ENCODE measurements around the gene MAN1B1. TPM values are rescaled to one million over a fixed set of nuclear protein-coding genes. Genes with fewer than 3 reads are reported as not detected.

MAN1B1 gene
- polyA plus RNA-seq, 6 donors from 2014 or later = 19.6 to 30.4 (median 24.3) TPM

DNA sequence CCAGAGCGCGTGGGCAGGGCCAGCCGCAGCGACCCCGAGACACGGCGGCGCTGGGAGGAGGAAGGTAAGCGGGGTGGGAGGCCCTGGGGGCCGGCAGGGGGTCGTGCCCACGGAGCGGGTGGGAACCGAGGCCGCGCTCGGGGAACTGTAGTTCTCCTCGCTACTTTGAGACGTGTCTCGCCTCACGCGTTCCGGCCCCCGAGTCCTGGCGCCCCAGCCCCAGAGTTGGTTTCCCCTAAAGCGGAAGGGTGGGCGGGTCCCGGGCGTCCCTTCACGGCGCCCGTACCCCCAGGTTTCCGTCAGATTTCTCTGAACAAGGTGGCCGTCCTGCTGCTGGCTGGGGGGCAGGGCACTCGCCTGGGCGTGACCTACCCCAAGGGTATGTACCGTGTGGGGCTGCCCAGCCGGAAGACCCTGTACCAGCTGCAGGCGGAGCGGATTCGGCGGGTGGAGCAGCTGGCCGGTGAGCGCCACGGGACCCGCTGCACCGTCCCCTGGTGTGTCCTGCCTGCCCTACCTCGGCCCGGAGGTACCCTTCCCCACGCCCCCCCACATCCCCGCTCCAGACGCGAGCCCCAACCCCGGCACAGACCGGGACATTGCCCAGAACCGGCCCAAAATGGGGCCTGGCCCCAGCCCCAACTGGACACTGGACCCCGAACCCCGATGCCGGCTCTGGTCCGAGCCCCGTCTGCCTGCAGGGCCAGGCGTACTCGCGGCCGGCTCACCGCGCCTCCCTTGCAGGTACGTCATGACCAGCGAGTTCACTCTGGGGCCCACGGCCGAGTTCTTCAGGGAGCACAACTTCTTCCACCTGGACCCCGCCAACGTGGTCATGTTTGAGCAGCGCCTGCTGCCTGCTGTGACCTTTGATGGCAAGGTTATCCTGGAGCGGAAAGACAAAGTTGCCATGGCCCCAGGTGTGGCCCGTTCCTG lies 8.8 kb upstream of the MAN1B1 start:
- Mint-ChIP-seq H3K27ac (peak overlapping the region in 5 of 6 donors; percentile 56 to 89 (median 80)), H3K36me3 (no peaks in the 10 kb centered on the region), H3K27me3 (no peaks in the 10 kb centered on the region), H3K9me3 (no peaks in the 10 kb centered on the region), H3K4me3 (peak overlapping the region; percentile 72 to 91 (median 78)), H3K4me1 (peaks cover 4 to 7% (median 4%) of the 10 kb centered on the region in 3 donors)
- DNase-seq (peak; percentile 57), ATAC-seq (ENCODE audit: low read depth in 2 of 2) (peak; percentile 48 to 56)

DNA sequence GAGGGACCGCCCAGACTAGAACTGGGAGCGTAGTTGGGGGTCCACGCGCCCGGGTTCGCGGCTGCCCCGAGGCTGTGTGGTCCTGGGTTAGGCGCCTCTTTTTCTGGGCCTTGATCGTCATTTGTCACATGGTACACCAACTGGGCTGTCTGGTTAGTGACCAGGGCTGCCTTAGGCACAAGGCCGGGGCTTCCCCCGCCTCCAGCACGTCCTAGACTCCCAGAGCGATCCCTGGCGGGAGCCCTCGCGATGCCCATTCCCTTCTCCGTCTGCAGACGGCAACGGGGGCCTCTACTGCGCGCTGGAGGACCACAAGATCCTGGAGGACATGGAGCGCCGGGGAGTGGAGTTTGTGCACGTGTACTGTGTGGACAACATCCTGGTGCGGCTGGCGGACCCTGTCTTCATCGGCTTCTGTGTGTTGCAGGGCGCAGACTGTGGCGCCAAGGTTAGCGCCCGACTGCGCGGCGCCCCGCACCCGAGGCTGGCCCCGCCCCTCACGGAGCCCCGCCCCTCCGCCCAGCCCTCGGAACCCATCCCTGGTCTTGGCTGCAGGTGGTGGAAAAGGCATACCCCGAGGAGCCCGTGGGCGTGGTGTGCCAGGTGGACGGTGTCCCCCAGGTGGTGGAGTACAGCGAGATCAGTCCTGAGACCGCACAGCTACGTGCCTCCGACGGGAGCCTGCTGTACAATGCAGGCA lies 7.9 kb upstream of the MAN1B1 start:
- Mint-ChIP-seq H3K4me3 (peak overlapping the region in 7 of 8 donors; percentile 56 to 91 (median 72)), H3K27me3 (no peaks in the 10 kb centered on the region), H3K27ac (peak overlapping the region in 2 of 6 donors; percentile 88 to 89), H3K36me3 (no peaks in the 10 kb centered on the region), H3K9me3 (no peaks in the 10 kb centered on the region), H3K4me1 (peaks cover 7 to 11% (median 10%) of the 10 kb centered on the region in 3 donors)
- DNase-seq = no peak
- ATAC-seq (ENCODE audit: low read depth in 2 of 2) = no peak

DNA sequence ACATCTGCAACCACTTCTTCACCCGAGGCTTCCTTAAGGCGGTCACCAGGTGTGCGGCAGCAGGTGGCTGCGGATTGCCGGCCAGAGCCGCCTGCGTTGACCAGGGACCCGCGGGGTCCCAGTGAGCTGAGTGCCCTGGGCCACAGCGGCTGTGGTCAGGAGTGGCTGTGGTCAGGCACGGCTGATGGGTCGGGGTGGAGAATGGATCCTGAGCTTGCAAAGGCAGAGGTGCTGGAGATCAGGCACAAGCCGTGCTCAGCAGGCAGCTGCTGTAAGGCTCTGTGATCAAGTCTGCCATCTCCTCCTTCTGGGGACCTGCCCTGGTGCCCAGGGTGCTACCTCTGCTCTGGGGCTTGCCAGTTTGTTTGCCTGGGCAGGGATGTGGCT lies 7.4 kb upstream of the MAN1B1 start:
- ATAC-seq (ENCODE audit: low read depth in 2 of 2) = no peak
- Mint-ChIP-seq H3K4me3 (peak overlapping the region in 6 of 8 donors; percentile 22 to 84 (median 72)), H3K9me3 (no peaks in the 10 kb centered on the region), H3K4me1 (peaks cover 7 to 12% (median 10%) of the 10 kb centered on the region in 3 donors), H3K36me3 (no peaks in the 10 kb centered on the region), H3K27me3 (no peaks in the 10 kb centered on the region), H3K27ac (peak overlapping the region in 2 of 6 donors; percentile 32 to 79)
- no peak for DNase-seq

DNA sequence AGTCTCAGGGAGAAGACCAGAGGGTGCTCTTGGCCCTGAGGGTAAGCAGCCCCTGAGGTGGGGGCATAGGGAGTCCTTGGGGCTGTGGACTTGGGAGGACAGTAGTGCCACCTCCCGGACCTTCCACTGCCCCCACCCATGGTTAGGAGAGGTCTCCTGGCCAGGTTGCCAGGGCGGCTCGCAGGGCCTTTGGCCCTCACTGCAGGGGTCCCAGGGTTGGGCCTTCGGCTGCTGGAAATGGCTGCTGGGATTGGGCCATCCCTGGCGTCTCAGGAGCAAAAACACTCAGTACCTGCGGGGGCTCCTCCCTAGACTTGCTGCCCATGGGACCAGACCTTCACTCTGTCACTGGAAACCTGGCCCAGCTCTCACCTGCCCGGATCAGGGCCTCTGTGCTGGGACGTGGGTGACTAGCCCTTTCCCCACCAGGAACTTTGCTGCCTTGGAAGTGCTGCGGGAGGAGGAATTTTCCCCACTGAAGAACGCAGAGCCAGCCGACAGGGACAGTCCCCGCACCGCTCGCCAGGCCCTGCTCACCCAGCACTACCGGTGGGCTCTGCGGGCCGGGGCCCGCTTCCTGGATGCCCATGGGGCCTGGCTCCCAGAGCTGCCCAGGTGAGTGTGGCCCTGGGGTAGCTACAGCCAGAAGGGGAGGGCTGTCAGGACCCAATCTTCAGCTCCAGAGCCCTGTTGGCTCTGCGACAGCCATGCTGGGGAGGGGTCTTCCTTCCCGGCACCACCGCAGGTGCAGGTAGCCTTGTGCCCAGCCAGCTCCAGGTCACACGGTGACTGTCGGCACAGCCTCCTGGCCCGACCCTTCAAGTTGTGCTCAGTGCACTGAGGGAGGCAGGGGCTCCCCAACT lies 6.3 kb upstream of the MAN1B1 start:
- Mint-ChIP-seq H3K4me1 (peaks cover 7 to 17% (median 11%) of the 10 kb centered on the region in 3 donors), H3K27me3 (no peaks in the 10 kb centered on the region), H3K27ac (peak overlapping the region in 1 of 6 donors; percentile 15), H3K4me3 (peak overlapping the region in 5 of 8 donors; percentile 22 to 84 (median 50)), H3K36me3 (no peaks in the 10 kb centered on the region), H3K9me3 (no peaks in the 10 kb centered on the region)
- ATAC-seq (ENCODE audit: low read depth in 2 of 2) (no peak), DNase-seq (no peak)

DNA sequence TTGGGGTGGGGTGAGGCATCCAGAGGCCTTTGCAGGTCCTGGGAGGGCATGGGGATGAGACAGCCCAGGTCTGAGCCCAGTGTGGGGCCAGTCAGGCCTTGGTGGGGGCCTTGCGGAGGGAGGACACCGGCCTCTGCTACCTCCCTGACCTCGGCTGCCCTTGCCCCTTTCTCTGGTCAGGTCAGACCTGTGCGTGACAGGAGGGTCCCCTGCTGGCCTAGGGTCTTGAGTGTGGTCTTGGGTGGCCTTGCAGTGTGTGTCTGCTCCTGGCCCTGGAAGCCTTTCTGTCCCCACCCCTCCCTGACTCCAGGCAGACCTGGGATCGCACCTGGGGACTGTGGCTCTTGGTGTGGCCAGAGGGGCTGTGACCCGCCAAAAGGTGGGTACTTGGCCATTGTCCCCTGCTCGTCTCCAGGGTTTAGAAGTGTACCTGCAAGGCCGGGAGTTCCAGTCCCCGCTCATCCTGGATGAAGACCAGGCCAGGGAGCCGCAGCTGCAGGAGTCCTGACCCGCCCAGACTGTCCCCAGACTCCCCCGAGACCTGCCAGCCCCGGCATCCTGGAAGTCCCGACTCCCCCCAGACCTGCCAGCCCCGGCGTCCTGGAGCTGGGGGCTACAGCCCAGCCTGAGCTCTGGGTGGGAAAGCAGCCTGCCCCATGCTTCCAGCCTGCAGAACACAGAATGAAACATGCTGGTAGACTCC lies 4.4 kb upstream of the MAN1B1 start:
- Mint-ChIP-seq H3K27me3 (no peaks in the 10 kb centered on the region), H3K9me3 (no peaks in the 10 kb centered on the region), H3K4me1 (peaks cover 12 to 22% (median 18%) of the 10 kb centered on the region in 3 donors), H3K4me3 (peak overlapping the region in 2 of 8 donors; percentile 33 to 89), H3K36me3 (no peaks in the 10 kb centered on the region), H3K27ac (peak overlapping the region in 1 of 6 donors; percentile 83)
- ATAC-seq (ENCODE audit: low read depth in 2 of 2) = no peak
- DNase-seq = no peak

DNA sequence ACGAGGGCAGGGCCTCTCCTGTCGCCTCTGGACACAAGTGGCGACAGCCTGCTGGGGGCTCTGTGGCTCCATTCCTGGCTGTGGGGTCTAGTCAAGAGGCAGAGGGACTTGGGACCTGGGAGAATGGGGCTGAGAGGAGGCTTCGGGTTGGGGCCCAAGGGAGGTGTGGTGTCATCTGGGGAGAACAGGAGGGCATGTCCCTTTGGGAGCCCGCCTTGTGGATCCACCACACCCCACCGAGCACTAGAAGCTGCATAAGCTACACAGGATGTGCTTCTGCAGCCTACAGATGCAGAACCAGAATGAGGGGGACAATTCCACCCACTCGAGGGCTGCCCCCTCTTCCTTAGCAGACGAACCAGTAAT lies 3.9 kb upstream of the MAN1B1 start:
- no peak for ATAC-seq (ENCODE audit: low read depth in 2 of 2)
- peaks cover 17 to 27% (median 23%) of the 10 kb centered on the region in 3 donors for H3K4me1 Mint-ChIP-seq
- peak overlapping the region in 1 of 6 donors; percentile 19 for H3K27ac Mint-ChIP-seq
- H3K27me3 Mint-ChIP-seq = no peaks in the 10 kb centered on the region
- no peaks in the 10 kb centered on the region for H3K36me3 Mint-ChIP-seq
- H3K4me3 Mint-ChIP-seq = peak overlapping the region in 1 of 8 donors; percentile 89
- no peaks in the 10 kb centered on the region for H3K9me3 Mint-ChIP-seq
- DNase-seq = no peak

DNA sequence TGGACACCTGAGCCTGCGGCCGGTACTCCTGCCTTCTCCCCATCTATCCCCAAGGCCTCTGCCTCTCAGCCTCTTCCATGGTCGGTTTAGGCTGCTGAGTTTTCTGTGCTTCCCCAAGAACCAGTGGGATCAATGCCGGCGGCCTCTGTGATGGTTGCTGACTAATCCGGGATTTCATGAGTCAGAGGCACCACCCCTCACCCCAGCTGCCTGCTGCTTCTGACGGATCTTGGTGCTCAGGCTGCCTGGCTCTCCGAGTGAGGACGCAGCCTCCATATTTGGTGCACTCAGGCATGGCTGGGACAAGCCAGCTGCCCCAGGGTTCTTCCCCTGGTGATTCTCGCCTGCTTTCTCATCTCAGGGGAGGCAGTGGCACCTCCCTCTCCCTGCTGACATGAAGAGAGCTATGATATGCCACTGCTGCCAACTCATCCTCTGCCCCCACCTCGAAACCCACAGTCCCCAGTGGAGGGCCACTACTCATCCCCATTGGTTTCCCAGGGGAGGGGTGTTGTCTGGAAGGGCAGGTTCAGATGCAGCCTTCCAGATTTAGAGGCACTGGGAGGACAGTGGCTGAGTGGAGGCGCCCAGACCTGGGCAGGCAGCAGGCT lies 3.3 kb upstream of the MAN1B1 start:
- no peak for DNase-seq
- Mint-ChIP-seq H3K36me3 (no peaks in the 10 kb centered on the region), H3K9me3 (no peaks in the 10 kb centered on the region), H3K4me1 (peaks cover 23 to 30% (median 26%) of the 10 kb centered on the region in 3 donors), H3K27me3 (no peaks in the 10 kb centered on the region), H3K27ac (peak overlapping the region in 3 of 6 donors; percentile 34 to 59 (median 44)), H3K4me3 (peak overlapping the region in 2 of 8 donors; percentile 56 to 89)
- ATAC-seq (ENCODE audit: low read depth in 2 of 2) = no peak

DNA sequence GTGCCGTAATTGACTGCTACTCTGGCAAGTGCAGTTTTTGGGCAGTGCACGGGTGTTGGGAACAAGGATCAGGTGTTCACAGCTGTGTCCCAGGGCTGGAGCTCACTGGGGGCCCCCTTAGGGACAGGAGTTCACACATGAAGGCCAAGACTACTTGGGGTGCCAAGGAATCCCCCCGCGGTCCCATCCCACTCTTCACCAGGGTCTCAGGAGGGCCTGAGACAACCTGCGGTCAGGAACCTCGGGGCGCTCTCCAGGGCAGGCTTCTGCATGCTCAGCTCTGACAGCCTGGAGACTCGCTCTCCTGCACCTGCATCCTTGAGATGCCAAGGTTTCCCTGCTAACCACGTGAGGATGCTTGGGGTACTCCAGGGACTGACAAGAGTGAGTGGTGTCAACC lies 2.3 kb upstream of the MAN1B1 start:
- H3K4me1 Mint-ChIP-seq = peaks cover 23 to 38% (median 31%) of the 10 kb centered on the region in 3 donors
- no peaks in the 10 kb centered on the region for H3K36me3 Mint-ChIP-seq
- peak overlapping the region in 2 of 8 donors; percentile 89 to 94 for H3K4me3 Mint-ChIP-seq
- DNase-seq = no peak
- no peak for ATAC-seq (ENCODE audit: low read depth in 2 of 2)
- H3K27ac Mint-ChIP-seq = no peak overlapping the region
- no peaks in the 10 kb centered on the region for H3K27me3 Mint-ChIP-seq
- H3K9me3 Mint-ChIP-seq = no peaks in the 10 kb centered on the region

DNA sequence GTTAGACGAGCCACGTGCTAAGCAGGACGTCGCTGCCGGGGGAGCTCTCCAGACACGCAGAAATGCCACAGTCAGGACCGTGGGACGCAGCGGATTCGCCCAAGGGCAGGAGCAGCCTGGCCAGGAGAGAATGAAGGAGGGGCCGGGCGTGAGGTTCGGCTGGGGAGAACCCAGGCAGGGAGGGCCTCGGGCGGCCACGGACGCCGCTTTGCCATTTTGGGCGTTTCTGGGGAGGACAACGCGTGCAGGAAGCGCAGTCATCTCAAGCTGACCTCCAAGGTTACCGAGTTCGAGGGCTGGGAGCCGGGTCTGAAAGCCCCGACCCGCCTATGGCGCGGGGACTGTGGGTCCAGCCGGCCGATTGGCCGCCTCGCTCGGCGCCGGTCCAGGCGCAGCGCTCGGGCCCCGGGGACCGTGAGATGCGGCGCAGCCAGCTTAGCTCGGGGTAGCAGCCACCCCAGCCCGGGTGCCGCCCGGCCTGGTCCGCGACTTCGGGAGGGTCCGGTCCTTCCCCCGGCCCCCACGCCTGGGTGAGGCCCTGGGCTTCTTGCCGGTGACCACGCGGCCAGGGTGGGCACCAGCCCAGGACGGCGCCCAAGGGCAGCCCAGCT lies 760 bp upstream of the MAN1B1 start:
- no peaks in the 10 kb centered on the region for H3K9me3 Mint-ChIP-seq
- DNase-seq (no peak), ATAC-seq (ENCODE audit: low read depth in 2 of 2) (peak; percentile 1)
- H3K36me3 Mint-ChIP-seq = no peaks in the 10 kb centered on the region
- H3K27me3 Mint-ChIP-seq = no peaks in the 10 kb centered on the region
- H3K4me3 Mint-ChIP-seq = peak overlapping the region; percentile 89 to 98 (median 94)
- peak overlapping the region; percentile 94 to 98 (median 96) for H3K27ac Mint-ChIP-seq
- H3K4me1 Mint-ChIP-seq = peaks cover 23 to 37% (median 34%) of the 10 kb centered on the region in 3 donors

DNA sequence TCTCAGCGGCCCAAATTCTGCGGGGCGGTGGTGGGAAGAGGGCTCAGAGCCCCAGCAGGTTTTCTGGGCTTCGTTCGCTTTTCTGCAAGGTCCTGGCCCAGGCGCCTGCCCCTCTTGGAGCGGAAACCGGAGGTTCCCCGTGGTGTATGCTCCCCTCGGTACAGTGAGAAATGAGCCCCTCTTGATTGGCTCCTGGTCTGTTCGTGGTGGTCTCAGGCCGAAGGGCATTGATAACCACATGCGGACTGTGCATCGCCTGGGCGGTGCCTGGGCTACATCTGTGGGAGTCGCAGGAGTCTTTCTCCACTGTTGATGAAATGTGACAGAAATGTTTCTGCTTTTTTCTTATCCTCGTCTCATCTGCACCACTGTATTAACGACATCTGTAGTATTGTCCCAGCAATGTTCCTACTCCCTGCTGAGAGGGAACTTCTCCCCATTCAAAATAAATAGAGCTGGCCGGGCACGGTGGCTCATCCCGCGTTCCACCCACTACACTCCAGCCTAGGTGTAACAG lies 682 bp downstream of the MAN1B1 start:
- ATAC-seq (ENCODE audit: low read depth in 2 of 2) = peak; percentile 0
- no peaks in the 10 kb centered on the region for H3K27me3 Mint-ChIP-seq
- H3K27ac Mint-ChIP-seq = peak overlapping the region; percentile 94 to 99 (median 96)
- H3K9me3 Mint-ChIP-seq = no peaks in the 10 kb centered on the region
- H3K4me3 Mint-ChIP-seq = peak overlapping the region; percentile 80 to 93 (median 90)
- peaks cover 23 to 37% (median 34%) of the 10 kb centered on the region in 3 donors for H3K4me1 Mint-ChIP-seq
- H3K36me3 Mint-ChIP-seq = no peaks in the 10 kb centered on the region
- no peak for DNase-seq

DNA sequence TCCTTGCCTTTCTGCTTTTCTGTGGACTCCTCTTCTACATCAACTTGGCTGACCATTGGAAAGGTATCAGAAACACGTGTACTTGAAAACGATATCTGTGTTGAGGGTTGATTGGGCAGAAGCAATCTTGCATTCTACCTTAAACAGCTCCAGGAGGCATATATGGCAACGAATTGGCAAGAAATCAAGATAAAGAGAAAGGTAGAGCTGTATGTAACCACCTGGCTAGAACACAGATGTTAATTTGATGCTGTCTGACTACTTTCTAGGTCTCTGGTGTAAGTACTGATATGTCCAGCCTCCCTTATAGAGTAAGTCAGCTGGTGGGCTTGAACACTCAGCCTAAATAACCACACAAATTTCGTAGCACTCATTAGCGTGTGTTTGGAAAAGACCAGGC lies 1.3 kb downstream of the MAN1B1 start:
- H3K27me3 Mint-ChIP-seq = no peaks in the 10 kb centered on the region
- peak overlapping the region in 5 of 6 donors; percentile 94 to 99 (median 96) for H3K27ac Mint-ChIP-seq
- peak overlapping the region; percentile 80 to 93 (median 90) for H3K4me3 Mint-ChIP-seq
- ATAC-seq (ENCODE audit: low read depth in 2 of 2) = no peak
- H3K36me3 Mint-ChIP-seq = no peaks in the 10 kb centered on the region
- peaks cover 19 to 40% (median 29%) of the 10 kb centered on the region in 3 donors for H3K4me1 Mint-ChIP-seq
- DNase-seq = no peak
- no peaks in the 10 kb centered on the region for H3K9me3 Mint-ChIP-seq
